Neural progenitor cell (in vitro differentiated cells): ENCODE results near the gene LTBP1. TPM values are rescaled to one million over a fixed set of nuclear protein-coding genes. Genes with fewer than 3 reads are reported as not detected.
"Not testable (repeated sequence)": the region's sequence is repeated elsewhere in the genome, so short reads cannot be mapped to it uniquely, and the experiment has no call there.

Experiments
- DNase-seq: peaks from one replicate; pipeline ENCODE4 v3.0.0-alpha.2; 2016; ENCODE audit warnings: low spot score
- H2AFZ ChIP-seq: fragments of 200-600 bp; sonication (generic); replicated peaks from 2 replicates; pipeline ENCODE4 v1.6.1; 2016; ENCODE audit warnings: antibody characterized with exemption
- H3F3A ChIP-seq: fragments of 200-600 bp; sonication (generic); 2 replicates; pipeline ENCODE4 v1.6.1; 2016; ENCODE audit warnings: antibody characterized with exemption, low read depth
- H3K27ac ChIP-seq: fragments of 200-600 bp; sonication (generic); 2 replicates; pipeline ENCODE4 v1.5.1; 2016; ENCODE audit warnings: mild to moderate bottlenecking
- H3K27me3 ChIP-seq: fragments of 200-600 bp; sonication (generic); 2 replicates; pipeline ENCODE4 v1.6.1; 2016; ENCODE audit warnings: mild to moderate bottlenecking, moderate library complexity
- H3K36me3 ChIP-seq: fragments of 200-600 bp; sonication (generic); 2 replicates; pipeline ENCODE4 v1.5.1; 2016
- H3K4me1 ChIP-seq: fragments of 200-600 bp; sonication (generic); 2 replicates; pipeline ENCODE4 v1.6.1; 2016; ENCODE audit warnings: mixed run types
- H3K4me2 ChIP-seq: fragments of 200-600 bp; sonication (generic); 2 replicates; pipeline ENCODE4 v1.6.1; 2016
- H3K4me3 ChIP-seq: fragments of 200-600 bp; sonication (generic); 2 replicates; pipeline ENCODE4 v1.5.1; 2016
- H3K79me2 ChIP-seq: fragments of 200-600 bp; sonication (generic); 2 replicates; pipeline ENCODE4 v1.6.1; 2016; ENCODE audit warnings: low read depth
- H3K9ac ChIP-seq: fragments of 200-600 bp; sonication (generic); 2 replicates; pipeline ENCODE4 v1.6.1; 2016
- H3K9me3 ChIP-seq: fragments of 200-600 bp; sonication (generic); 2 replicates; pipeline ENCODE4 v1.5.1; 2016; ENCODE audit warnings: low read depth
- H4K20me1 ChIP-seq: fragments of 200-600 bp; sonication (generic); 2 replicates; pipeline ENCODE4 v1.6.1; 2016; ENCODE audit warnings: low read depth
- H3K27ac Mint-ChIP-seq: 3 replicates; pipeline ENCODE4 v1.8.0; 2021; ENCODE audit warnings: mixed read lengths
- H3K27me3 Mint-ChIP-seq: 2 replicates; pipeline ENCODE4 v1.8.0; 2022; ENCODE audit warnings: low read depth, mild to moderate bottlenecking, inconsistent platforms, moderate library complexity, mixed read lengths; ENCODE audit not compliant: insufficient read depth
- H3K36me3 Mint-ChIP-seq: 3 replicates; pipeline ENCODE4 v1.8.0; 2021; ENCODE audit warnings: mixed read lengths
- H3K4me1 Mint-ChIP-seq: 3 replicates; pipeline ENCODE4 v1.8.0; 2021; ENCODE audit warnings: mixed read lengths
- H3K4me3 Mint-ChIP-seq: 3 replicates; pipeline ENCODE4 v1.8.0; 2021; ENCODE audit warnings: mild to moderate bottlenecking, moderate library complexity, mixed read lengths
- H3K9me3 Mint-ChIP-seq: 3 replicates; pipeline ENCODE4 v1.8.0; 2020; ENCODE audit warnings: mixed read lengths
- CTCF ChIP-seq: fragments of 200-600 bp; sonication (generic); IDR thresholded peaks from 2 replicates; pipeline ENCODE4 v1.5.1; 2017; ENCODE audit warnings: antibody characterized with exemption, mild to moderate bottlenecking
- EZH2 ChIP-seq: fragments of 200-600 bp; sonication (generic); IDR thresholded peaks from 2 replicates; pipeline ENCODE4 v1.6.1; 2017; ENCODE audit warnings: antibody characterized with exemption, mild to moderate bottlenecking, moderate library complexity
- EZH2phosphoT487 ChIP-seq: fragments of 200-600 bp; sonication (generic); IDR thresholded peaks from 2 replicates; pipeline ENCODE4 v1.6.1; 2017; ENCODE audit warnings: antibody characterized with exemption
- total RNA-seq: library from RNA; depleted of rRNA; stranded (reverse); fragments of >200 nt; gene quantifications from 2 replicates; pipeline ENCODE4 v1.2.3, GENCODE V29; 2015; ENCODE audit warnings: low replicate concordance

LTBP1 gene
- total RNA-seq, 1 donor from 2014 or later = 50.5 TPM

GRCh38 chr2:33437297-33437696, 490.5 kb downstream of the LTBP1 start:
- H3K27me3 ChIP-seq = no peaks in the 10 kb centered on the region
- H3F3A ChIP-seq = no peaks in the 10 kb centered on the region
- H3K27ac ChIP-seq = no peak overlapping the region
- Mint-ChIP-seq H3K27me3 (no peaks in the 10 kb centered on the region), H3K36me3 (no peaks in the 10 kb centered on the region), H3K4me3 (no peak overlapping the region), H3K9me3 (no peaks in the 10 kb centered on the region), H3K4me1 (no peaks in the 10 kb centered on the region), H3K27ac (no peak overlapping the region)
- no peaks in the 10 kb centered on the region for H3K79me2 ChIP-seq
- H3K9me3 ChIP-seq = no peaks in the 10 kb centered on the region
- H3K36me3 ChIP-seq = no peaks in the 10 kb centered on the region
- H3K4me1 ChIP-seq = no peaks in the 10 kb centered on the region
- no peak overlapping the region for H3K4me3 ChIP-seq
- TF ChIP-seq CTCF (no peak), EZH2 (no peak), EZH2phosphoT487 (no peak)
- H3K4me2 ChIP-seq = no peak overlapping the region
- DNase-seq = no peak
- peak overlapping the region; percentile 0 for H2AFZ ChIP-seq
- H3K9ac ChIP-seq = no peak overlapping the region
- no peaks in the 10 kb centered on the region for H4K20me1 ChIP-seq

- H3K4me1 Mint-ChIP-seq = no peaks in the 10 kb centered on the region
- no peak overlapping the region for H3K4me3 ChIP-seq
- no peaks in the 10 kb centered on the region for H3K36me3 ChIP-seq
- H3K27me3 Mint-ChIP-seq = no peaks in the 10 kb centered on the region
- H3K36me3 Mint-ChIP-seq = no peaks in the 10 kb centered on the region
- no peak overlapping the region for H3K9ac ChIP-seq
- no peaks in the 10 kb centered on the region for H3K9me3 Mint-ChIP-seq
- no peaks in the 10 kb centered on the region for H3K9me3 ChIP-seq
- no peaks in the 10 kb centered on the region for H3K4me1 ChIP-seq
- no peak overlapping the region for H3K4me3 Mint-ChIP-seq
- no peak for DNase-seq
- no peaks in the 10 kb centered on the region for H3K79me2 ChIP-seq
- H3K27ac Mint-ChIP-seq = no peak overlapping the region
- H3F3A ChIP-seq = no peaks in the 10 kb centered on the region
- no peak overlapping the region for H3K27ac ChIP-seq
- no peak for TF ChIP-seq EZH2
- TF ChIP-seq EZH2phosphoT487 = no peak
- no peak for TF ChIP-seq CTCF
- no peak overlapping the region for H2AFZ ChIP-seq
- H3K4me2 ChIP-seq = no peak overlapping the region
- H4K20me1 ChIP-seq = no peaks in the 10 kb centered on the region
- H3K27me3 ChIP-seq = no peaks in the 10 kb centered on the region
Observed at GRCh38 chr2:33437815-33438214, 491.1 kb downstream of the LTBP1 start.

- H3K4me1 ChIP-seq = no peaks in the 10 kb centered on the region
Observed at GRCh38 chr2:33441235-33441810, 494.6 kb downstream of the LTBP1 start.

GRCh38 chr2:33442052-33442451, 495.3 kb downstream of the LTBP1 start:
- H3K27me3 ChIP-seq, H3K27ac Mint-ChIP-seq, H3K36me3 Mint-ChIP-seq, H3K79me2 ChIP-seq, H4K20me1 ChIP-seq, H3K4me1 Mint-ChIP-seq, H2AFZ ChIP-seq, H3K9me3 Mint-ChIP-seq, H3K27me3 Mint-ChIP-seq, DNase-seq, H3K36me3 ChIP-seq, H3K4me1 ChIP-seq, H3F3A ChIP-seq, H3K4me2 ChIP-seq, H3K27ac ChIP-seq, H3K9me3 ChIP-seq, H3K4me3 ChIP-seq, H3K9ac ChIP-seq, H3K4me3 Mint-ChIP-seq: not testable (repeated sequence)

More at GRCh38 chr2:33441235-33441810, 494.6 kb downstream of the LTBP1 start:
- TF ChIP-seq CTCF (peak; percentile 81), EZH2 (no peak)
- H3K79me2 ChIP-seq = no peaks in the 10 kb centered on the region
- H3K4me2 ChIP-seq = no peak overlapping the region
- H3K4me1 Mint-ChIP-seq = no peaks in the 10 kb centered on the region
- H3K4me3 ChIP-seq = no peak overlapping the region
- H3K27me3 ChIP-seq = no peaks in the 10 kb centered on the region
- H3K27me3 Mint-ChIP-seq = no peaks in the 10 kb centered on the region
- H3K36me3 ChIP-seq = no peaks in the 10 kb centered on the region
- H3K4me3 Mint-ChIP-seq = no peak overlapping the region
- H3K27ac Mint-ChIP-seq = no peak overlapping the region
- no peaks in the 10 kb centered on the region for H3K36me3 Mint-ChIP-seq
- H3K9ac ChIP-seq = no peak overlapping the region
- no peak overlapping the region for H2AFZ ChIP-seq
- no peaks in the 10 kb centered on the region for H3K9me3 Mint-ChIP-seq
- no peaks in the 10 kb centered on the region for H3K9me3 ChIP-seq
- no peaks in the 10 kb centered on the region for H3F3A ChIP-seq
- no peaks in the 10 kb centered on the region for H4K20me1 ChIP-seq
- no peak overlapping the region for H3K27ac ChIP-seq
- DNase-seq = peak; percentile 70
